Measurements from ENCODE around the gene BICRAL. TPM values are rescaled to one million over a fixed set of nuclear protein-coding genes. Genes with fewer than 3 reads are reported as not detected.

Gene BICRAL
- total and polyA plus RNA-seq, 2 donors (not counting 1 experiment from before 2014, with no cell fraction given), result 6.9 to 11.5 TPM

GRCh38 chr6:42781546-42781795, 381 bp upstream of the BICRAL start:
- Histone ChIP-seq H3K27me3 (ENCODE audit: control insufficient read depth, insufficient read depth, low read length) (no peaks in the 10 kb centered on the region), H3K9ac (ENCODE audit: insufficient read depth, low read length) (peak overlapping the region; percentile 99), H3K36me3 (ENCODE audit: control insufficient read depth, insufficient read depth, low read length) (no peaks in the 10 kb centered on the region), H4K20me1 (ENCODE audit: control insufficient read depth, extremely low read depth, insufficient read depth, low read length) (no peaks in the 10 kb centered on the region), H3K4me3 (replicated peaks in 1 of 4; ENCODE audit: control extremely low read depth in 1 of 4, insufficient read depth in 1 of 4, low read depth in 3 of 4, low read length in 4 of 4) (peak overlapping the region; percentile 12 to 86 (median 50)), H3K27ac (ENCODE audit: insufficient read depth, low read length) (peak overlapping the region; percentile 84), H2AFZ (ENCODE audit: low read length) (no peak overlapping the region), H3K79me2 (ENCODE audit: control insufficient read depth, insufficient read depth, low read length) (peaks cover 25% of the 10 kb centered on the region), H3K9me3 (ENCODE audit: control insufficient read depth, insufficient read depth, low read depth, low read length) (no peaks in the 10 kb centered on the region), H3K4me1 (ENCODE audit: control insufficient read depth, extremely low read depth, insufficient read depth, low read length) (peaks cover 3% of the 10 kb centered on the region), H3K4me2 (ENCODE audit: extremely low read depth, insufficient read depth, low read length) (peak overlapping the region; percentile 84)
- peak; percentile 38 to 48 for DNase-seq (ENCODE audit: low read depth in 2 of 2)
- no peak for TF ChIP-seq CTCF (conservative IDR thresholded peaks at IDR 0.05 in 1 of 2, IDR thresholded peaks at IDR 0.05 in 1 of 2; ENCODE audit: low read depth in 1 of 2, low read length in 2 of 2)

- Histone ChIP-seq H3K4me2 (ENCODE audit: extremely low read depth, insufficient read depth, low read length) (no peak overlapping the region), H3K9me3 (ENCODE audit: control insufficient read depth, insufficient read depth, low read depth, low read length) (no peaks in the 10 kb centered on the region), H2AFZ (ENCODE audit: low read length) (no peak overlapping the region), H4K20me1 (ENCODE audit: control insufficient read depth, extremely low read depth, insufficient read depth, low read length) (no peaks in the 10 kb centered on the region), H3K36me3 (ENCODE audit: control insufficient read depth, insufficient read depth, low read length) (no peaks in the 10 kb centered on the region), H3K4me1 (ENCODE audit: control insufficient read depth, extremely low read depth, insufficient read depth, low read length) (peaks cover 5% of the 10 kb centered on the region), H3K27ac (ENCODE audit: insufficient read depth, low read length) (peak overlapping the region; percentile 96), H3K79me2 (ENCODE audit: control insufficient read depth, insufficient read depth, low read length) (peaks cover 36% of the 10 kb centered on the region), H3K9ac (ENCODE audit: insufficient read depth, low read length) (peak overlapping the region; percentile 99), H3K4me3 (replicated peaks in 1 of 4; ENCODE audit: control extremely low read depth in 1 of 4, insufficient read depth in 1 of 4, low read depth in 3 of 4, low read length in 4 of 4) (peak overlapping the region; percentile 45 to 86 (median 74)), H3K27me3 (ENCODE audit: control insufficient read depth, insufficient read depth, low read length) (no peaks in the 10 kb centered on the region)
- peak; percentile 92 to 94 for DNase-seq (ENCODE audit: low read depth in 2 of 2)
- TF ChIP-seq EZH2 (IDR thresholded peaks at IDR 0.05; ENCODE audit: low read length, missing control alignments) (no peak), CTCF (conservative IDR thresholded peaks at IDR 0.05 in 1 of 2, IDR thresholded peaks at IDR 0.05 in 1 of 2; ENCODE audit: low read depth in 1 of 2, low read length in 2 of 2) (no peak)
Observed at GRCh38 chr6:42782689-42783176, 881 bp downstream of the BICRAL start.

DNA sequence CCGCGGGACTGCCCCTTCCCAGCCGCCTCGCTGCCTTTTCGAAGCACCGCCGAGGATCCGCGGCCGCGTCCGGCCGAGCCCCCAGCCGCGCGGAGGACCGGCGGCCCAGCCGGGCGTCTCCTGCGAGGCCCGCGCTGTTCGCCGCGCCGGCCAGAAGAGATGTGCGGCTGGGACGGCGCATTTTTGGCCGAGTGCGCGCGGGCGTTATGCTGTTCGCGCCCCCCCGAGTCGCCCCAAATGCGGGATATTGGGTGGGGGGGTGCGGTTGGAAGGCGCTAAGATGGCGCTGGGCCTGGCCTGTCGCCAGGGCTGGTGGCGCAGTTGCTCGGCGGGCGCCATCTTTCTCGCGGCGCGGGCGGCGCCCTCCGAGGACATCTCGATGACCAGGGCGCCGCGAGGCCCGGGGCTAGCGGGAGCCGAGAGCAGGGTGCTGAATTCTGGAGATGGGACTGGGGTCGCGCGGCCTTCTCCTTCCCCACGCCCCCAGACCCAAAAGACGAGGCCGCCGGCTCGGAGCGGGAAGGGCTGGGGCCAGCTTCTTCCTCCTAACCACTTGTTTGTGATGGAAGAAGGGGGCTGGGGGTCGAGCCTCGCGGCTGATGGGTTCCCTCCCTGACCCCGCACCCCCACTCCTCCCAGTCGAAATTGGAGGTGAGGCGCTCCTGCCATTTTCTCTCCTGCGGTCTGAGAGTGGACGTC, 1.5 kb downstream of the BICRAL start:
- H3K4me2 ChIP-seq (ENCODE audit: extremely low read depth, insufficient read depth, low read length), result peak overlapping the region; percentile 86
- peaks cover 36% of the 10 kb centered on the region for H3K79me2 ChIP-seq (ENCODE audit: control insufficient read depth, insufficient read depth, low read length)
- no peaks in the 10 kb centered on the region for H4K20me1 ChIP-seq (ENCODE audit: control insufficient read depth, extremely low read depth, insufficient read depth, low read length)
- H3K9me3 ChIP-seq (ENCODE audit: control insufficient read depth, insufficient read depth, low read depth, low read length), result no peaks in the 10 kb centered on the region
- peak overlapping the region; percentile 96 for H3K27ac ChIP-seq (ENCODE audit: insufficient read depth, low read length)
- TF ChIP-seq CTCF (conservative IDR thresholded peaks at IDR 0.05 in 1 of 2, IDR thresholded peaks at IDR 0.05 in 1 of 2; ENCODE audit: low read depth in 1 of 2, low read length in 2 of 2) (no peak), EZH2 (IDR thresholded peaks at IDR 0.05; ENCODE audit: low read length, missing control alignments) (no peak)
- peak; percentile 56 to 72 for DNase-seq (ENCODE audit: low read depth in 2 of 2)
- H3K36me3 ChIP-seq (ENCODE audit: control insufficient read depth, insufficient read depth, low read length), result no peaks in the 10 kb centered on the region
- no peaks in the 10 kb centered on the region for H3K27me3 ChIP-seq (ENCODE audit: control insufficient read depth, insufficient read depth, low read length)
- no peak overlapping the region for H2AFZ ChIP-seq (ENCODE audit: low read length)
- H3K4me1 ChIP-seq (ENCODE audit: control insufficient read depth, extremely low read depth, insufficient read depth, low read length), result peaks cover 5% of the 10 kb centered on the region
- peak overlapping the region; percentile 66 to 99 (median 84) for H3K4me3 ChIP-seq (replicated peaks in 1 of 4; ENCODE audit: control extremely low read depth in 1 of 4, insufficient read depth in 1 of 4, low read depth in 3 of 4, low read length in 4 of 4)
- peak overlapping the region; percentile 99 for H3K9ac ChIP-seq (ENCODE audit: insufficient read depth, low read length)
